DOHH2 (cell line): Measurements from ENCODE around the gene SSPN.

Experiments used
- H3F3A ChIP-seq: fragments of 200-600 bp; sonication (generic), shearing (Covaris generic); 2 replicates; pipeline ENCODE4 v1.6.0; 2016; ENCODE audit warnings: antibody characterized with exemption, mild to moderate bottlenecking; ENCODE audit not compliant: control insufficient read depth, insufficient read depth
- H3K27ac ChIP-seq: fragments of 200-600 bp; sonication (generic); 2 replicates; pipeline ENCODE4 v1.5.1; 2014; ENCODE audit warnings: low read depth, mild to moderate bottlenecking, low read length, moderate library complexity
- H3K27me3 ChIP-seq: fragments of 200-600 bp; sonication (generic); 2 replicates; pipeline ENCODE4 v1.6.1; 2014; ENCODE audit warnings: mild to moderate bottlenecking, low read length, mixed read lengths; ENCODE audit not compliant: control insufficient read depth
- H3K36me3 ChIP-seq: fragments of 200-600 bp; sonication (generic); 2 replicates; pipeline ENCODE4 v1.6.1; 2014; ENCODE audit warnings: mild to moderate bottlenecking, low read length, moderate library complexity, mixed read lengths; ENCODE audit not compliant: control insufficient read depth
- H3K4me1 ChIP-seq: fragments of 200-600 bp; sonication (generic); 2 replicates; pipeline ENCODE4 v1.6.1; 2014; ENCODE audit warnings: mild to moderate bottlenecking, low read length, mixed read lengths; ENCODE audit not compliant: control insufficient read depth
- H3K4me2 ChIP-seq: fragments of 200-600 bp; sonication (generic); 2 replicates; pipeline ENCODE4 v1.6.0; 2014; ENCODE audit warnings: mild to moderate bottlenecking, low read length, moderate library complexity
- H3K4me3 ChIP-seq: fragments of 200-600 bp; sonication (generic); 2 replicates; pipeline ENCODE4 v1.5.1; 2014; ENCODE audit warnings: mild to moderate bottlenecking, low read length, mixed read lengths
- H3K79me2 ChIP-seq: fragments of 200-600 bp; sonication (generic); 2 replicates; pipeline ENCODE4 v1.6.1; 2014; ENCODE audit warnings: mild to moderate bottlenecking, low read length, mixed read lengths; ENCODE audit not compliant: control insufficient read depth
- H3K9me2 ChIP-seq: fragments of 200-600 bp; sonication (generic); replicated peaks from 2 replicates; pipeline ENCODE4 v1.6.1; 2014; ENCODE audit warnings: mild to moderate bottlenecking, low read length, mixed read lengths; ENCODE audit not compliant: control insufficient read depth
- H3K9me3 ChIP-seq: fragments of 200-600 bp; sonication (generic); 2 replicates; pipeline ENCODE4 v1.6.1; 2014; ENCODE audit warnings: antibody characterized with exemption, low read length, mixed read lengths; ENCODE audit not compliant: control insufficient read depth, insufficient read depth
- H4K20me1 ChIP-seq: fragments of 200-600 bp; sonication (generic); 2 replicates; pipeline ENCODE4 v1.6.0; 2014; ENCODE audit warnings: low read depth, mild to moderate bottlenecking, antibody characterized with exemption, low read length, moderate library complexity; ENCODE audit not compliant: control insufficient read depth, insufficient read depth
- EZH2phosphoT487 ChIP-seq: fragments of 200-600 bp; sonication (generic); IDR thresholded peaks from 2 replicates; pipeline ENCODE4 v1.6.1; 2017; ENCODE audit warnings: borderline replicate concordance, mild to moderate bottlenecking, antibody characterized with exemption, low read length, moderate library complexity, mixed read lengths
- TF ChIP-seq, protein P1 (sequence below): fragments of 200-600 bp; sonication (generic); IDR thresholded peaks from one replicate; pipeline ENCODE4 v1.5.1; 2014; ENCODE audit warnings: antibody characterized with exemption, mild to moderate bottlenecking, low read depth, low read length; ENCODE audit not compliant: poor library complexity, severe bottlenecking

The SSPN gene

DNA sequence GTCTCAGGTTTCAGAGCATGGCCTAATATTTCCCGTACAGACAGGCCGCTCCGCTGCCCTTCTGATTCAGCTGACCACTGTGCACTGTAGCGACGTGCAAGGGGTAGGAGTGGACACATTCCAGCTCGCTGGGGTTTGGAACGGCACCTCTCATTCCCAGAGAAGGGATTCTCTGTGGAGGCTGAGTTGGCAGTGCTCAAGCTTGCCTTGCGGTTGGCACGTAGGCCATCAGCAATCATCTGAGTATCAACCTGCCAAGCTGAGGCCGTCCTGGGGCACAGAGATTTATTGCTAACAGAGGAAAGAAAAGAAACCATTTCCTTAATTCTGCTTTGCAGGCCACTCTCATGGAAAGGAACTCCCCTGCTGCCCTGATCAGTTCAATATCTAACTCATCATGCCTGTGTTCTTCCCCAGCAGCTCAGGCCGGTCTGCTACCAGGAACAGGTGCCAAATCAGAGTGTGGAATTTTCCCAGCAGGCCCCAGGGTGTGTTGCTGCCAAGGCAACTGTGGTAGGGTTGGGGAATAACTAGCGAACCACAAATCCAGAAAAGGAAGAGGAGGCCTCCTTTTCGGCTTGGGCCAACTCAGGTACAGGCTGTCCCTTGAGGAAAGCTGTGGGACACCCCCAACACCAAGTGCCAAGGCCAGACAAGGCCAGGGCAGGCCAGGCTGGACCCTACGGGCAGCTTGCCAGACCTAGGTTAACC lies 92.5 kb downstream of the SSPN start:
- Histone ChIP-seq H3K9me3 (no peaks in the 10 kb centered on the region), H3K36me3 (no peaks in the 10 kb centered on the region), H3K27ac (no peak overlapping the region), H3K4me2 (no peak overlapping the region), H4K20me1 (no peaks in the 10 kb centered on the region), H3K9me2 (no peaks in the 10 kb centered on the region), H3K4me3 (no peak overlapping the region), H3K79me2 (no peaks in the 10 kb centered on the region), H3K4me1 (no peaks in the 10 kb centered on the region), H3F3A (no peaks in the 10 kb centered on the region), H3K27me3 (no peaks in the 10 kb centered on the region)
- TF ChIP-seq, protein P1, sequence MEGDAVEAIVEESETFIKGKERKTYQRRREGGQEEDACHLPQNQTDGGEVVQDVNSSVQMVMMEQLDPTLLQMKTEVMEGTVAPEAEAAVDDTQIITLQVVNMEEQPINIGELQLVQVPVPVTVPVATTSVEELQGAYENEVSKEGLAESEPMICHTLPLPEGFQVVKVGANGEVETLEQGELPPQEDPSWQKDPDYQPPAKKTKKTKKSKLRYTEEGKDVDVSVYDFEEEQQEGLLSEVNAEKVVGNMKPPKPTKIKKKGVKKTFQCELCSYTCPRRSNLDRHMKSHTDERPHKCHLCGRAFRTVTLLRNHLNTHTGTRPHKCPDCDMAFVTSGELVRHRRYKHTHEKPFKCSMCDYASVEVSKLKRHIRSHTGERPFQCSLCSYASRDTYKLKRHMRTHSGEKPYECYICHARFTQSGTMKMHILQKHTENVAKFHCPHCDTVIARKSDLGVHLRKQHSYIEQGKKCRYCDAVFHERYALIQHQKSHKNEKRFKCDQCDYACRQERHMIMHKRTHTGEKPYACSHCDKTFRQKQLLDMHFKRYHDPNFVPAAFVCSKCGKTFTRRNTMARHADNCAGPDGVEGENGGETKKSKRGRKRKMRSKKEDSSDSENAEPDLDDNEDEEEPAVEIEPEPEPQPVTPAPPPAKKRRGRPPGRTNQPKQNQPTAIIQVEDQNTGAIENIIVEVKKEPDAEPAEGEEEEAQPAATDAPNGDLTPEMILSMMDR: no peak
- TF ChIP-seq EZH2phosphoT487: no peak

DNA sequence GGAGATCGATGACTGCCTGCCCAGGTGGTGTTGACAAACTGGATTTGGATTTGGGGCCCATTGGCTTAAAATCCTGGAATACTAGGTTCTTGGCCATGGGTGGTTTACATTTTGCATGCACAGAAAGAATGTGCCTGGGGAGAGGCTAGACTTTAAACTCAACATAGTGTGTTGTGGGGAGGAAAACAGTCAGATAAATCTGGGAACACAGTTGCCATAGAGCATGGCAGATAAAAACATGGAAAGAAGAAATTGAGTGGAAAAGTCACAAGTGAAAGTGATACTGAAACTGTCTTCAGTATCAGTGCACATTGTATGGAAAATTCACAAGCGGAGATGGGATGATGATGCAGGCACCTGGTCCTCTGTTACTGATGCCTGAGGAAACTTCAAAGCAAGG lies 95.2 kb downstream of the SSPN start:
- no peaks in the 10 kb centered on the region for H3K9me2 ChIP-seq
- no peak overlapping the region for H3K4me3 ChIP-seq
- no peaks in the 10 kb centered on the region for H3K4me1 ChIP-seq
- H3K36me3 ChIP-seq: no peaks in the 10 kb centered on the region
- no peak overlapping the region for H3K27ac ChIP-seq
- H3K9me3 ChIP-seq: no peaks in the 10 kb centered on the region
- no peaks in the 10 kb centered on the region for H3K27me3 ChIP-seq
- no peaks in the 10 kb centered on the region for H3K79me2 ChIP-seq
- no peaks in the 10 kb centered on the region for H3F3A ChIP-seq
- H4K20me1 ChIP-seq: no peaks in the 10 kb centered on the region
- no peak overlapping the region for H3K4me2 ChIP-seq
- no peak for TF ChIP-seq EZH2phosphoT487
- TF ChIP-seq, protein P1: no peak

DNA sequence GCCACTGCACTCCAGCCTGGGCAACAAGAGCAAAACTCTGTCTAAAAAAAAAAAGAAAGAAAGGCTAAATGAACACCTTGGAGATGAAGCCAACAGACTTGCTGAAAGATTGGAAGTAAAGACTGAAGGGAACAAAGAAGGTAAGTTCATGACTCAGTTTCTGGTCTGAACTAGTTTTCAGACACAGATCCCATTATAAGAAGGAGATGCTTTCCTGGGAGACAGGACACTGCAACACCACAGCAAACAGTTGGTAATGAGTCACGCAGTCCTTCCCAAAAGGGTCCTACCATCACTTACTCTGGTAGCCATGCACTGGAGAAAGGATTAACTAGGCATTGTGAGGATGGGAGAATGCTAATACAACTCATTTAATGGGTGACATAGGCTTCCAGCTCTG lies 97.2 kb downstream of the SSPN start:
- Histone ChIP-seq H3K4me1 (peaks cover under 1% of the 10 kb centered on the region), H3K36me3 (no peaks in the 10 kb centered on the region), H3K79me2 (no peaks in the 10 kb centered on the region), H3K27ac (no peak overlapping the region), H4K20me1 (no peaks in the 10 kb centered on the region), H3K9me2 (no peaks in the 10 kb centered on the region), H3F3A (no peaks in the 10 kb centered on the region), H3K9me3 (no peaks in the 10 kb centered on the region), H3K4me2 (no peak overlapping the region), H3K27me3 (no peaks in the 10 kb centered on the region), H3K4me3 (no peak overlapping the region)
- TF ChIP-seq EZH2phosphoT487: no peak
- TF ChIP-seq, protein P1: no peak
